A172 (cell line): Measurements from ENCODE around the gene MDGA2. TPM values are rescaled to one million over a fixed set of nuclear protein-coding genes. Genes with fewer than 3 reads are reported as not detected.
"Not testable (repeated sequence)": the region's sequence is repeated elsewhere in the genome, so short reads cannot be mapped to it uniquely, and the experiment has no call there.

ENCODE experiments used
- DNase-seq: peaks from one replicate; pipeline ENCODE4 v3.0.0-alpha.2; 2015; ENCODE audit warnings: low spot score
- total RNA-seq: library from RNA; depleted of rRNA; stranded (reverse); fragments of >200 nt; shearing (Covaris generic); gene quantifications from 2 replicates; pipeline ENCODE4 v1.2.3, GENCODE V29; 2014

MDGA2 gene
- total RNA-seq, 1 experiment from 2014 or later: not detected

GRCh38 chr14:47332939-47333338 lies 342.5 kb downstream of the MDGA2 start:
- DNase-seq: no peak

DNA sequence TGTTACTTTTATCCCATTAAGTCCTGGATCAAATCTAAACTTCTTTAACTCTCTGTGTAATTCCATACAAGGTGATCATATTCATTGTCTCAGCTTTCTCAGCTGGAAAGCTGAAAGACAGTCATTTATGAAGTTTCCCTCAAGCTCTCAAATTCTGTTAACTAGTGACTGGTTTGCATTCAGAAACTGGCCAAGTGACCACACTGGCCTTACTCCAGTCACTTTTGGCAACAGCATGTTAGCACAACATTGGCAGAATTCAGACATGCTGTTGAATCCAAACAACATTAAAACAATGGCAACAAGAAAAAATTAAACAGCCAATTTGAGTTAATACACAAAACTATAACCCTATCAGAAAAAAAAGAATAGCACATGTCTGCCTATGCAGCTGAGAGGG lies 343.3 kb downstream of the MDGA2 start:
- DNase-seq: no peak

- DNase-seq: no peak
These were observed 347.0 kb downstream of the MDGA2 start for GRCh38 chr14:47328376-47328775.

- DNase-seq: no peak
These were observed 348.1 kb downstream of the MDGA2 start for GRCh38 chr14:47327336-47327735.

- DNase-seq: no peak
These were observed 352.7 kb downstream of the MDGA2 start for GRCh38 chr14:47322751-47323150.

DNA sequence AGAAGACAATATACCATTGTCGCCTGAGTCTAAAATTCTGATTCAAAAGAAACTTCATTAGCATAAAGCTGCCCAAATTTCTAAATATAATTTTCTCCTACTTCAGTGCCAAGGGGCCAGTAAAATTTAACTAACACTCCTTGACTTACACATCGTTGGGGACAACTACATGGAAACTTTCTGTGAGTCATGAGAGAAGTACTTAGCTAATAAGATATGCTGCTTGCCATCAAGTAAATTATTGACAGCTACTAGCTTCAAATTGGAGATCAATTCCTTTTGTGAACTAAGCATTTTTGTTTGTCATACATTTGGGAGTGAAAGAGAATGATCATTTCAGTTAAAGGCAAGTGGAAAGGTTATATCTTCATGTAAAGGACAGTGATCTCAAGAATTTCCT lies 373.3 kb downstream of the MDGA2 start:
- DNase-seq: no peak

DNA sequence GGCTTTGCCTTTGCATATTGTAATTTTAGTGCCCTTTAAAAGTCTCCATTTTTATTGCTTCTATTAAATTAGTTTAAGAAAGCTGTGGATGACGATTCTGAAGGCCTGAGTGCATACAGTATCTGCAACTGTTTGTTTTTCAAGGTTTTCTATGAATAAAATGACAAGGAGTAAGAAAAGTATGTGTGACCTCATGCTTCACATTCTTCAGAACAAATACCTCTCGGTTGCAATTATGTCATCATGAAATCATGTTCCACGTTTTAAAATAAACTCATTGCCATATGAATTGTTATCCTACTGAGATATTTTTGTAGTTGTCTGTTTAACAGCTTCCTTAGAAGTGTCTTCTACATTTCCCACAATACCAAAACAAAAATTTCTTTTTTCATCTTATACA lies 374.6 kb downstream of the MDGA2 start:
- DNase-seq: peak; percentile 27

- DNase-seq: no peak
These were observed 378.0 kb downstream of the MDGA2 start for GRCh38 chr14:47297374-47297773.

GRCh38 chr14:47284283-47284682 lies 391.1 kb downstream of the MDGA2 start:
- DNase-seq: no peak

DNA sequence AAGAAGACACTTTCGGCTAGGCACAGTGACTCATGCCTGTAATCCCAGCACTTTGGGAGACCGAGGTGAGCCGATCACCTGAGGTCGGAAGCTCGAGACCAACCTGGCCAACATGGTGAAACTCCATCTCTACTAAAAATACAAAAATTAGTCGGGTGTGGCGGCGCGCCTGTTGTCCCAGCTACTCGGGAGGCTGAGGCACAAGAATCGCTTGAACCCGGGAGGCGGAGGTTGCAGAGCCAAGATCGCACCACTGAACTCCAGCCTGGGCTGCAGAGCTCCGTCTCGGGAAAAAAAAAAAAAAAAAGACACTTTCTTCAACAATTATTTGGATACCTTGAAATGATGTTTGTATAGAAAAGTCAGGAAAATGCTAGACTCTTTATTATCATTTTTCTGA lies 393.6 kb downstream of the MDGA2 start:
- not testable (repeated sequence) for DNase-seq

DNA sequence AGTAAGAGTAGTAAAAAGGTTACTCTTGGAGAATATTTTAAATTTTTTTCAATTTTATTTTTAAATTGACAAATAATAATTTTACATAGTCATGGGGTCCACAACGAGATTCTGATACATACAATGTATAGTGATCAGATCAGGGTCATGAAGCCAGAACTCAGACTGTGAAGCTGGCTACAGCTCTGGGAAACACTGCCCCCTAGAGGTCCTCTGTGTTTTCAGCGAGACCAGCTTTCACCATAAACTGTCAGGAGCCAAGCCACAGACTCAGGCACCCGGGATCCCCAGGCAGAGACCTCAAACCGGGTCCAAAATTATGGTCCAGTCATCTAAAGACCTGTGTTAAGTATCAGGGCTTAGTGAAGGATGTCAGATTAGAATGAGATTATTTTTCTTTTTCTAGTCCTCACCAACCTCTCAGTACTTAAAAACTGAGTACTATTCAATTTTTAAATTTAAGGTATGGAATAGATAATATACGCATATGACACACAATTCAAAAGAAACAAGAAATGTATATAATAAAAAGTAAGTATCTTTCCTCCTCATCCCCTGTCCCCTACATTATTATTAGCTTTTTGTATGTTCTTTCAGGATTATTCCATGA lies 397.1 kb downstream of the MDGA2 start:
- DNase-seq: peak; percentile 25

DNA sequence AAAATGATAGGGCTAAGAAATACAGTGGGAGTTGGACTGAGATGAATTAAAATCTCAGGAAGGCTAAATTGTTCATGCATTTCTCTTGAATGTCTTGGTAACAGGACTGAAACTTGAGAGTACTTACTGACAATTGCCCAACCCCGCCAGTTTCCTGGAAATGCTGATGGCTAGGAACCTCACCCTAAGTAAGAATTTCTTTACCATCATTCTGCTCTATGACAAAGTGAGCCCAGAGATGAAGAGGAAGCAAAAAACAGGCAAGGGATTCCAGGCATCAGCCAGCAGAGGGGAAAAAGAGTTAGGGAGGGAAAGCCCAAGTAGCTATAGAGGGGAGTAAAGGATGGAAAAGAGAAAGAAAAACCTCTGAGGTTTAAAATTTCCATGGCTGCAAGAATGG lies 397.7 kb downstream of the MDGA2 start:
- no peak for DNase-seq

- no peak for DNase-seq
These were observed 398.5 kb downstream of the MDGA2 start for GRCh38 chr14:47276931-47277330.

DNA sequence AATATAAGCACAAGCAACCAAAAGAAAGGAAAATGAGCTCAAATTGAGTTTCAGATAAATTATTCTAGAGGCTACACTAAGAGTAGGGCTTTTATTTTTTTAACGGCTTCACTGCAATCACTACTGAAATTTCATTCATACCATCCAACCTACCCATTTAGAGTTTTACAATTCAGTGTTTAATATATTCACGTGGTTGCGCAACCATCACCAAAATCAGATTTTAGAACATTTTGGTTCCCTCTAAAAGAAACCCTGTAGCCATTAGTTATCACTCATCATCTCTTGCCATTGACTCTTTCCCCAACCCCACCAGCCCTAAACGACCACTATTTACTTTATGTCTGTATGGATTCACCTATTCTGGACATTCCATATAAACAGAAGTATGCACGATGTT lies 401.5 kb downstream of the MDGA2 start:
- DNase-seq: no peak

- DNase-seq: no peak
These were observed 404.7 kb downstream of the MDGA2 start for GRCh38 chr14:47270715-47271114.

DNA sequence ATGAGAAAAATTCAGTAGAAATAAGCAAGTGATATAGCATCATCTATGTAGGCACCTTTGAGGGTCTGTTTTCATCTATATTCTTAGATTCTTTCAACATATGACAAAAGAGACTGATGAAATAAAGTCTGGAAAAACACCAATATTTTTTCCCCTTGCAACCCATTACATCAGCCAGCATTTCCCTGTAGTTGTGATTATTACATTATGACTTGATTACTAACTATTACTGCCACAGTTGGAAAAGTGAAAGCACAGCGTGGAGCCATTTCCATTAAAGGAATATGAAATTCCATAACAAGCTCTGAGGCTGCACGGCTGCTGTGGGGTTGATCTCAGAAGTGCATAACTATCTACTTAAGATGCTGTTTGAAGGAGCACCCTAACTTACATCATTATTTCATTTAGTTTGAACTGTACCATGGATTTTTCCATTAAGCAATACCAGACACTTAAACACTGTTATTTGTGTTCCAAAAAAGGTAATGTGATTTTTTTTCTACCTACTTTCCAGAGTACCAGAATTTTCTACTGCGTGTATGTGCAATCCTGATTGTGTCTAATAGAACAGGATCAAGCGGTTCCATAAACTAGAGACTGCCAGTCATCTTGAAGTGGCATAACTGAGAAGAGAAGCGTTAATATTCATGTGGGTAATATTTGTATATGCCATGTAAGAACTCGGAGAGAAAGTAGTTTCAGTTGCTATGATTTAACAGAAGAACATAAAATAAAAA lies 405.5 kb downstream of the MDGA2 start:
- no peak for DNase-seq

GRCh38 chr14:47264842-47265241 lies 410.6 kb downstream of the MDGA2 start:
- no peak for DNase-seq

DNA sequence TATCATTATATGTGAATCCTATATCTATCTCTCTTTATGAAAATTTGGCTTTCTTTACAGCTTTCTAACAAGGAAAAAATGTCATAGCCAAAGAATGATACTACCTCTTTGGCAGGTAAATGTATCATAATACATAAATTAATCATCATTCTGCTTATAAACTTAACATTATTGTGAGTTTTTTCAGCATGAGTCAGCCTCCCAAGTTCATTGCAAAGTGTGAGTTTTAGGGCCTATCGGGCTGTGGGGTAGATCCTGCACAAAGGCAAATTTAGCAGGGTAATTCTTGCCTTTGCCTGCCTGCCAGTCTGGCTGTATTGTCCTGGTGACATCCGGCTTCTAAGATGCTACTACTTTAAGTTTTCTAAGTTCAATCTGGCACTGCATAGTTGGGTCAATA lies 412.6 kb downstream of the MDGA2 start:
- no peak for DNase-seq

- DNase-seq: no peak
These were observed 414.1 kb downstream of the MDGA2 start for GRCh38 chr14:47261350-47261749.

DNA sequence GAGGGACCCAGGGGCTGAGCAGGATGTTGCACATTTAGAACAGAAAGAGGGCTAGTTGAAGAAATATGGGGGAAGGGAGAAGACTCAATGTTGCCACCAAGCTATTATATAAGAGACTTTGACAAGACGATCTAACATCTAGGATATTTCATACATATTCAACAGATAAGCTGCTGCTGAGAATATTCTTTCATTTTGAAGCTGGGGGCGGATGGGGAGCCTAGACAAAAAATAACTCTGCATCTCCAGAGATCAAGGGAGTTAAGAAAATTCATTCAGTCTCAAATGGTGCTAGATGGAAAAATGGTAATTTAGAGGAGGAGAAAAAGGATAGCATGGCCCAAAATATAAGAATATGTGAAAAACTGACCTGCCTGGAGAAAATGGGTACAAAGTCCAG lies 415.6 kb downstream of the MDGA2 start:
- no peak for DNase-seq

- DNase-seq: no peak
These were observed 418.4 kb downstream of the MDGA2 start for GRCh38 chr14:47257013-47257412.

DNA sequence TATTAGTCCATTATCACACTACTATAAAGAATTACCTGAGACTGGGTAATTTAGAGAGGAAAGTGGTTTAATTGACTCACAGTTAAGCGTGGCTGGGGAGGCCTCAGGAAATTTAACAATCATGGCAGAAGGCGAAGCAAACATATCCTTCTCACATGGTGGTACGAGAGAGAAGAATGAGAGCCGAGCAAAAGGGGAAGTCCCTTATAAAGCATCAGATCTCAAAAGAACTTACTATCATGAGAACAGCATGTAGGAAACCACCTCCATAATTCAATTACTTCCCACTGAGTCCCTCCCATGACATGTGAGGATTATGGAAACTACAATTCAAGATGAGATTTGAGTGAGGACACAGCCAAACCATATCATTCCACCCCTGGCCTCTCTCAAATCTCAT lies 422.6 kb downstream of the MDGA2 start:
- no peak for DNase-seq

- DNase-seq: no peak
These were observed 429.0 kb downstream of the MDGA2 start for GRCh38 chr14:47246367-47246766.

DNA sequence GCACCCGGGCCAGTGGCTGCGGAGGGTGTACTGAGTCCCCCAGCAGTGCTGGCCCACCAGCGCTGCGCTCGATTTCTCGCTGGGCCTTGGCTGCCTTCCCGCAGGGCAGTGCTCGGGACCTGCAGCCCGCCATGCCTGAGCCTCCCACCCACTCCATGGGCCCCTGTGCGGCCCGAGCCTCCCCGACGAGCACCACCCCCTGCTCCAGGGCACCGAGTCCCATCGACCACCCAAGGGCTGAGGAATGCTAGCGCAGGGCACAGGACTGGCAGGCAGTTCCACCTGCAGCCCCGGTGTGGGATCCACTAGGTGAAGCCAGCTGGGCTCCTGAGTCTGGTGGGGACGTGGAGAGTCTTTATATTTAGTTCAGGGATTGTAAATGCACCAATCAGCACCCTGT lies 432.8 kb downstream of the MDGA2 start:
- not testable (repeated sequence) for DNase-seq
